HG02642 (cell line): Measurements from ENCODE around the gene TSPAN4.
A peak's percentile ranks its signal among the peaks of the same experiment; 100 is the strongest.

Source experiments
- ATAC-seq: cut with Tn5 transposase; IDR thresholded peaks from one replicate; pipeline ENCODE4 v1.9.1; 2021; ENCODE audit warnings: mild to moderate bottlenecking; ENCODE audit not compliant: unreplicated experiment, poor library complexity

TSPAN4 gene

GRCh38 chr11:842370-843002 lies at the start of gene TSPAN4, which contains the start of gene POLR2L:
Gene TSPAN4 (plus strand): TSS chr11:842852. CDS start chr11:850305, 7,453 bp downstream.
Gene POLR2L (minus strand): TSS chr11:842529. CDS start chr11:842508, 21 bp downstream.
- peak; percentile 70 for ATAC-seq

DNA sequence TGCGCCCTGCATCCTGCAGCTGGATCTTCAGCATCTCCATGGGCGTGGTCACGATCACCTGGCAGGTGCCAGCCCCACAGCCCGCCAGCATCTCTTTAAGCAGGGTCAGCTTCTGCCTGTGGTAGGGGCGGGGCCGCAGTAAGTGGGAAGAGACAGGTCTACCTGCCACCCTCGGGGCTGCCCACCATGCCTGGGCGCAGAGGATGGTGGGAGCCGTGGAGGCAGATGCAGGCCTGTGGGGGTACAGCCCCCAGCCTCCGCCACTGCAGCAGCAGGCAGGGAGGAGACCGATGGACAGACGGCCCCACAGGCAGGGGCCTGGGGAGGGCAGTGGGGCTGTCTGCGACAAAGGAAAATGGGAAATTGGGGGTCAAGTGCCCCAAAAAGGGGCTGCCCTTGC lies 49.8 kb upstream of the TSPAN4 start:
- no peak for ATAC-seq

GRCh38 chr11:793556-793955 lies 49.1 kb upstream of the TSPAN4 start:
- ATAC-seq: no peak

DNA sequence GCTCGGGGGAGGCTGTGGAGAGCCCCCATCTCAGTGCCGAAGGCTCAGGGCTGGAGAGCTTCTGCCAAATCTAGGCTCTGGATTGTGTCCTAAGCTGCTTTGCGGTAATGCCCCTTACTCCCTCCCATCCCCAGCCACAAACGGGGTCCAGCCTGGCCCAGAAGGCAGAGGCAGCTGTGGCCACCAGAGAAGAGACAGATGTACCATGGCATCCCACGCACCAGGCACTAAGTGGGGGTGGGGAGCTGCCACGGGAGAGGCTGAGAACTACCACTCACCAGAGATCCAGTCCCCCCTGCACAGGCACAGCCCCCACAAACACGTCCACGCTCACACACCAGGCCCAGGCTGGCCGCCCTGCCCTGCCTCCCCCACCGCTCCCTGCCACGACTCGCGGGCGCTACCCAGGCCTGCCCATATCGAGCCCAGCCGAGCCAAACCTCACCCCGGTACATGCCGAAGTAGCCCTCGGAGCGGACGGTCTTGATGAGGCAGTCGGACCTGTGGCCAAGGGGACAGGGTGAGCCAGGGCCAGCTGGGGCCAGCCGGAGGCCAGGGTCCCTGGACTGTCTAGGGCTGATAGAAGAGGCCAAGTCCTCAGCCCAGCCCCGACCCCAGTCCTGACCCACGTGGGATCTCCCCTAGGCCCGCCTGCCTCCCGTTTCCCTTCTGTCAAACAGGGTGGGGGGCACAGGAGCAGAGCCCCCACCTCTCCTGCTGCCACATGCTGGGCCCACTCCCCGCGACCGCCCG lies 48.5 kb upstream of the TSPAN4 start:
- no peak for ATAC-seq

DNA sequence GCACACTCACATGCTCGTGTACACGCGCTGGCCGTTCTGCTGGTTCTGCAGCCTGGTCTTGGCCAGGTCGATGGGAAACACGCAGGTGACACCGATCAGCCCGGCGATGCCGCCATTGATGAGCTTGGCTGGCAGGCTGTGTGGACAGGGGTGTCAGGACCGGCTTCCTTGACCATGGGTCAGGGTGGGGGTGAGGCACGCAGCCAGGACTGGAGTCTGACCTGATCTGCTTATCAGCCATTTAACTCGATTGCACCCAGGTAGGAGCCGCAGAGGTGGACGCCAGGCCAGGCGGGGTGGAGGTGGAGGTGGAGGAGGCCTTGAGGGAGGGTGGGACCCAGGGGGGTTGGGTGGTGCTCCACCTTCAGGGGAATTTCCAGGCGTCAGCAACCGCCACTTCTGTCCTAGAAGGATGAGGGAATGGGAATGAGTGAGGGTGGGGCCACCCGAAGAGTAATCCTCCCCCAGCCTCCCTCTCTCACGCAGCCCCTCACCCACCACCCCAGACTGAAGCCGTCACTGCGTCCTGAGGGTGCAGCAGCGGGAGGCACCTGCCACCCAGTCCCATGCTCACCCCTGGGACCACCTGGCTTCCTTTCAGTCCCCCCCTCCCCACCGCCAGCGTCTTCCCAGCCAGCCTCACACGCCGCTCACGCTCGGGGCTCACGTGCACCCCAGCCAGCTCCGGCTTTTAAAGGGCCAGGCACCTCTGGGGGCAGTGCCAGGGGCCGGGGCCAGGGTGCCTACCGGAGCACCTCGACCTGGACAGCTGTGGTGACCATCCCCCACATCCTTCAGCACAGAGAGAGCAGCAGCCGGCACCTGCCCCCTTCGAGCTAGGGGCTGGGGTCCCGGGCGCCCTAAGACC lies 47.7 kb upstream of the TSPAN4 start:
- ATAC-seq: no peak

- peak; percentile 26 for ATAC-seq
Measured at GRCh38 chr11:795634-796564, 46.8 kb upstream of the TSPAN4 start.

- no peak for ATAC-seq
Measured at GRCh38 chr11:796565-797295, 45.9 kb upstream of the TSPAN4 start.

- peak; percentile 42 for ATAC-seq
Measured at GRCh38 chr11:797296-798092, 45.2 kb upstream of the TSPAN4 start.

DNA sequence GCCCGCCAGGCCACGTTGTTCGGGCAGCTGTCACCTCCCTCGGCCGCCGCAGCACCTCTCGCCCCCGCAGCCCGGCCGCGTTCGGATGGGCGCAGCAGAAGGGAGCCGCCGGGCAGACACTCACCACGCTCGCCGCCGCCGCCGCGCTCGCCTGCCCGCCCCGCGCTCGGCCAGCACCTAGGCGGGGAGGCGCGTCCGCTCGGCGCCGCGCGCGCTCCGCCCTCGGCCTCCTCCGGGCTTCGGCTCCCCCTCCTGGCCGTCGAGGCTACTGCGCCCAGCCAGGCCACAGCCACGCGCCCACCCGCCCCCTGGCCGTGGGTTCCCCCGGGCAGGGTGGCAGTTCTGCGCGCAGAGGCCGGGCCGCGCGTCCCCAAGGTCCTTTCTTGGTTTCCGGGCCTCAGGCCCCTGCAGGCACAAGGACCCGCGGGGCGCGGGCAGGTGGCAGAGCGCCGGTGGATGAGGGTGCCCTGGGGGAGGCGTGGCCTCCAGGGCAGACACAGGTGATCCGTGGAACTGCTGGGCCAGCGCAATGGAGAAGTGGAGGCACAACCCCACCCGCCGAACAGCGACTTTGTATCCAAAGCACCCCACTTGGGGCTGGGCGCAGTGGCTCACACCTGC lies 44.4 kb upstream of the TSPAN4 start, which contains the start of gene SLC25A22:
SLC25A22 (minus strand) TSS at position 189 of the 621 bp plus-strand sequence. CDS start 3,275 bp downstream, outside the sequence.
- peak; percentile 70 for ATAC-seq

GRCh38 chr11:799641-800316 lies 42.9 kb upstream of the TSPAN4 start:
- ATAC-seq: no peak

GRCh38 chr11:800473-800872 lies 42.2 kb upstream of the TSPAN4 start:
- no peak for ATAC-seq

DNA sequence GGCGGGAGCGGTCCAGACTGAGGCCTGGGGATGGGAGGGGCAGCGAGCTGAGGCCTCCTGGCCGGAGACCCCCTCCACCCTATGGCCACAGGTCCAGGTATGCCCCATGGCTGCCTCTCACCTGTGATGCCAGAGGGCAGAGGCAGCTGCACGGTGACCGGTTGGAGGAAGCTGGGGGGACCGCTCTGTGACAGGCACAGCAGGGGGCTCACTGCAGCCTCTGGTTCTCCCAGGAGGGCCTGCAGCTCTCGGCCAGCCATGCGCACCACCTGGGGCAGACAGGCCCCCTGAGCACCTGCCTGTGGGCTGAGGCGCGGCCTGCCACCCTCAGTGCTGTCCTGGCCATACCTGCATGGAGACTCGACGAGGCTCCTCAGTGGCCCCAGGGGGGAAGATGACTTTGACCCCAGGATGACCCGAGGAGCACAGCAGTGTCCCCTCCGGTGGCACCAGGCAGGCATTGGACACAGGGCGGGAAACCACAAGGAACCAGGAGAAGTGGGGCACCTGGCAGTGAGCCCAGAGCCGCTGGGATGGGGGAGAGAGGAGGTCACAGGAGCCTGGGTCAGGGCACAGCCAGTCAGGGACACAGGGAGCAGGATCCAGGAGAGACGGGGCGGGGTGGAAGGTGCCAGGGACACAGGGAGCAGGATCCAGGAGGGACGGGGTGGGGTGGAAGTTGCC lies 41.4 kb upstream of the TSPAN4 start:
- no peak for ATAC-seq

- ATAC-seq: no peak
Measured at GRCh38 chr11:802018-802617, 40.5 kb upstream of the TSPAN4 start.

DNA sequence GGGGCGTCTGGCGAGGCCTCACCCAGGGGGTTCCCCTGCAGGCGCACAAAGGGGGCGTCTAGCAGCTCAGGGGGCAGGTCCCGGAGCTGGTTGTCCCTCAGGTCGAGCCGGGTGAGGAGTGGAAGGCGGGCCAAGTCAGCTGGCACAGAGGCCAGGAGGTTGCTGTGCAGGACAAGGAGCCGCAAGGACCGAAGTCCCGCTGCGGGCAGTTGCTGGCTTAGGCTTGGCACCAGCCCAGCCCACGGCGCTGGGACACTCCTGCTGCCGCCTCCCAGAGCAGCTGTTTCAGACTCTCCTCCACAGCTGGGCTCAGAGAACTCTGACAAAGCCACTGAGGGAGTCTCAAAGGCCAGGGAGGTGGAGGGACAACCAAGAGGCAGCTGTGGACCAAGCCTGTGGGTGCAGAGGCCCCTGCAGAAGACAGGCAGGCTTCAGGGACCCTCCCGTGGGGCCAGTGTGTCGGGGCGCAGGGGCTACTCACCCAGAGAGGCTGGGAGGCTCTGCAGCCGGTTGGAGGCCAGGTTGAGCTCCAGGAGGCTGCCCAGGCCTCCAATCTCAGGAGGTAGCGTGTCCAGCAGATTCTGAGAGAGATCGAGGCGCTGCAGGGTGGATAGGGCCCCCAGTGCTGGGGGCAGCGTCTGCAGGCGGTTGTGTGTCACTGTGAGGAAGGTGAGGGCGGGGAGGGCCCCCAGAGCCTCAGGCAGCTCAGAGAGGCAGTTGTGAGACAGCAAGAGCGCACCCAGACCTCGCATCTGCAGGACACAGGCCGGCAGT lies 39.8 kb upstream of the TSPAN4 start:
- no peak for ATAC-seq

DNA sequence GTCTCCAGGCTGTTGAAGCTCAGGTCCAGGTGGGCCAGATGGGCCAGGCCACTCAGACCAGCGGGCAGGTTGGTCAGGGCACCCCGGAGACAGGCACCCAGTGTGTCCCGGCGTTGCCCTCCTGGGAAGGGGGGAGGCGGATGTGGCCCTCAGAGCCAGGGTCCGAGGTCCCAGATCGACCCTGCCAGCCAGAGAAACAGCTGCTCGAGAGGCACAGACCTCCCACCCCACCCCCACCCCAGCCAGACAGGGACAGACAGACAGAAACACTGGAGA lies 39.2 kb upstream of the TSPAN4 start:
- no peak for ATAC-seq
